H1 (cell line): ENCODE results near the gene LOC128125822.

Experiments used
- CTCF ChIA-PET: fragments of 300-600 bp; sonication (Branson Sonifier 250); formaldehyde crosslinking; loops from one replicate; lab custom pipeline; 2021; ENCODE audit not compliant: partially characterized antibody; lab: Charles Lee
- POLR2A ChIA-PET: fragments of 300-600 bp; sonication (Branson Sonifier 250); formaldehyde crosslinking; loops from one replicate; lab custom pipeline; 2021; ENCODE audit warnings: inconsistent platforms; ENCODE audit not compliant: partially characterized antibody; lab: Charles Lee
- DNase-seq, 2 experiments: peaks; one replicate each; pipeline versions ENCODE4 v3.0.0 to v3.0.0-alpha.2; 2010 to 2022; ENCODE audit warnings: low spot score in 2 of 2, low read depth in 1 of 2, mixed read lengths in 1 of 2
- FAIRE-seq: peaks from 2 replicates; lab custom pipeline; 2011; peaks lifted over from hg19 to GRCh38; lab: Jason Lieb, UNC
- H2AFZ ChIP-seq: 2 replicates; pipeline ENCODE4 v1.8.1; 2012; ENCODE audit warnings: low read length, inconsistent platforms
- H2AK5ac ChIP-seq: 2 replicates; pipeline ENCODE4 v1.6.1; 2013; ENCODE audit warnings: low read depth, low read length
- H2BK120ac ChIP-seq: replicated peaks from 2 replicates; pipeline ENCODE3; 2013; ENCODE audit warnings: low read depth, low read length, inconsistent platforms
- H2BK12ac ChIP-seq: 2 replicates; pipeline ENCODE4 v1.6.1; 2013; ENCODE audit warnings: low read depth, low read length
- H2BK15ac ChIP-seq: 2 replicates; pipeline ENCODE4 v1.6.1; 2013; ENCODE audit warnings: low read length
- H2BK20ac ChIP-seq: 2 replicates; pipeline ENCODE4 v1.6.1; 2013; ENCODE audit warnings: low read length
- H2BK5ac ChIP-seq: 2 replicates; pipeline ENCODE4 v1.6.1; 2013; ENCODE audit warnings: low read depth, low read length
- H3K14ac ChIP-seq: 2 replicates; pipeline ENCODE4 v1.6.1; 2013; ENCODE audit warnings: inconsistent platforms; ENCODE audit not compliant: insufficient read length
- H3K18ac ChIP-seq: 2 replicates; pipeline ENCODE4 v1.6.1; 2013; ENCODE audit warnings: low read length; ENCODE audit errors: extremely low read depth
- H3K23ac ChIP-seq: 2 replicates; pipeline ENCODE4 v1.6.1; 2013; ENCODE audit warnings: inconsistent platforms; ENCODE audit not compliant: insufficient read length
- H3K23me2 ChIP-seq: 2 replicates; pipeline ENCODE4 v1.6.1; 2013; ENCODE audit warnings: low read depth, low read length
- H3K27ac ChIP-seq: 2 replicates; pipeline ENCODE4 v1.6.1; 2011; ENCODE audit warnings: low read depth, low read length, inconsistent platforms
- H3K27me3 ChIP-seq, 4 experiments: replicated peaks in 1 of 4; 1 replicate in 1 of 4; 2 replicates in 3 of 4; pipeline versions ENCODE4 v1.6.1 to v1.8.1; 2011 to 2013; ENCODE audit warnings: low read length in 3 of 4, mild to moderate bottlenecking in 3 of 4, inconsistent platforms in 2 of 4, mixed read lengths in 2 of 4, moderate library complexity in 1 of 4; ENCODE audit not compliant: control insufficient read depth in 3 of 4, insufficient read depth in 3 of 4; ENCODE audit errors: extremely low read depth in 1 of 4
- H3K36me3 ChIP-seq, 4 experiments: 2 replicates each; pipeline versions ENCODE4 v1.6.1 to v1.8.1; 2011 to 2013; ENCODE audit warnings: mild to moderate bottlenecking in 4 of 4, low read length in 3 of 4, moderate library complexity in 2 of 4, control low read depth in 1 of 4, inconsistent platforms in 1 of 4; ENCODE audit not compliant: insufficient read depth in 4 of 4, control insufficient read depth in 2 of 4
- H3K4ac ChIP-seq: replicated peaks from 2 replicates; pipeline ENCODE3; 2013; ENCODE audit warnings: low read length, low read depth, mixed read lengths, inconsistent platforms; ENCODE audit not compliant: insufficient read length
- H3K4me1 ChIP-seq, 4 experiments: replicated peaks in 1 of 4; 1 replicate in 1 of 4; 2 replicates in 3 of 4; pipeline versions ENCODE4 v1.6.1 to v1.8.1; 2011 to 2013; ENCODE audit warnings: low read length in 3 of 4, inconsistent platforms in 2 of 4, mixed read lengths in 1 of 4; ENCODE audit not compliant: insufficient read depth in 4 of 4, control insufficient read depth in 3 of 4
- H3K4me2 ChIP-seq, 2 experiments: 2 replicates each; pipeline versions ENCODE4 v1.6.1 to v1.8.1; 2011 to 2013; ENCODE audit warnings: low read depth in 2 of 2, low read length in 2 of 2, control low read depth in 1 of 2, inconsistent platforms in 1 of 2, mild to moderate bottlenecking in 1 of 2; ENCODE audit not compliant: insufficient read depth in 1 of 2
- H3K4me3 ChIP-seq, 4 experiments: fragments of 200-600, 300-600 bp in 1 of 4; sonication (generic), shearing (Covaris generic), sonication (Bioruptor Twin) in 1 of 4; 2 replicates each; pipeline versions ENCODE4 v1.5.1 to v1.8.1; 2011 to 2016; ENCODE audit warnings: low read length in 4 of 4, low read depth in 3 of 4, control low read depth in 2 of 4, inconsistent platforms in 2 of 4, mild to moderate bottlenecking in 2 of 4, mixed read lengths in 1 of 4, moderate library complexity in 1 of 4; ENCODE audit not compliant: insufficient read depth in 2 of 4; ENCODE audit errors: extremely low read depth in 1 of 4
- H3K56ac ChIP-seq: replicated peaks from 2 replicates; pipeline ENCODE3; 2013; ENCODE audit warnings: low read depth, mild to moderate bottlenecking, mixed read lengths, low read length, inconsistent platforms; ENCODE audit not compliant: insufficient read length
- H3K79me1 ChIP-seq: 2 replicates; pipeline ENCODE4 v1.6.1; 2013; ENCODE audit warnings: low read depth, low read length, control low read depth
- H3K79me2 ChIP-seq, 2 experiments: 2 replicates each; pipeline versions ENCODE4 v1.6.1 to v1.8.1; 2012 to 2013; ENCODE audit warnings: low read length in 2 of 2, mild to moderate bottlenecking in 2 of 2, inconsistent platforms in 1 of 2; ENCODE audit not compliant: insufficient read depth in 2 of 2, control insufficient read depth in 1 of 2
- H3K9ac ChIP-seq, 4 experiments: replicated peaks in 1 of 4; 1 replicate in 1 of 4; 2 replicates in 3 of 4; pipeline versions ENCODE4 v1.6.1 to v1.8.1; 2011 to 2013; ENCODE audit warnings: low read depth in 3 of 4, low read length in 3 of 4, control low read depth in 2 of 4, mild to moderate bottlenecking in 2 of 4, moderate library complexity in 2 of 4, inconsistent platforms in 1 of 4; ENCODE audit errors: extremely low read depth in 1 of 4
- H3K9me3 ChIP-seq, 2 experiments: 2 replicates each; pipeline versions ENCODE4 v1.6.1 to v1.8.1; 2012 to 2013; ENCODE audit warnings: mild to moderate bottlenecking in 2 of 2, moderate library complexity in 2 of 2, control low read depth in 1 of 2, inconsistent platforms in 1 of 2, low read depth in 1 of 2, low read length in 1 of 2, mixed read lengths in 1 of 2; ENCODE audit not compliant: insufficient read depth in 2 of 2
- H4K20me1 ChIP-seq, 2 experiments: replicated peaks in 1 of 2; 2 replicates each; pipeline versions ENCODE3 to v1.8.1; 2011 to 2013; ENCODE audit warnings: inconsistent platforms in 2 of 2, low read length in 2 of 2, mild to moderate bottlenecking in 1 of 2; ENCODE audit not compliant: insufficient read depth in 2 of 2, control insufficient read depth in 1 of 2
- H4K5ac ChIP-seq: 2 replicates; pipeline ENCODE4 v1.6.1; 2013; ENCODE audit warnings: low read length, low read depth, mixed read lengths, inconsistent platforms; ENCODE audit not compliant: insufficient read length
- H4K8ac ChIP-seq: 2 replicates; pipeline ENCODE4 v1.8.0; 2013; ENCODE audit warnings: mild to moderate bottlenecking, moderate library complexity, low read length, inconsistent platforms; ENCODE audit not compliant: insufficient read depth; ENCODE audit errors: extremely low read depth
- H4K91ac ChIP-seq: replicated peaks from 2 replicates; pipeline ENCODE3; 2013; ENCODE audit warnings: low read length, mixed read lengths, inconsistent platforms; ENCODE audit not compliant: insufficient read length
- BCL11A ChIP-seq, 2 experiments: IDR thresholded peaks; one replicate each; pipeline ENCODE4 v1.6.1; 2011; ENCODE audit warnings: low read depth in 2 of 2, low read length in 2 of 2, mild to moderate bottlenecking in 2 of 2
- BRCA1 ChIP-seq: IDR thresholded peaks from 2 replicates; pipeline ENCODE4 v1.6.1; 2012; ENCODE audit warnings: low read depth, low read length, improper control_type of control experiment
- CBX5 ChIP-seq: fragments of 300-800, 300-1000 bp; sonication (generic); IDR thresholded peaks from 2 replicates; pipeline ENCODE4 v1.7.1; 2016; ENCODE audit warnings: antibody characterized with exemption, low read length, low read depth
- CHD1 ChIP-seq: IDR thresholded peaks from 2 replicates; pipeline ENCODE4 v1.6.1; 2012; ENCODE audit warnings: low read depth, low read length, improper control_type of control experiment
- CTBP2 ChIP-seq: IDR thresholded peaks from 2 replicates; pipeline ENCODE4 v1.7.0; 2011; ENCODE audit warnings: borderline replicate concordance, mild to moderate bottlenecking, moderate library complexity, mixed read lengths, low read length; ENCODE audit not compliant: insufficient read depth, insufficient read length
- JUN ChIP-seq: IDR thresholded peaks from 2 replicates; pipeline ENCODE4 v1.6.1; 2011; ENCODE audit warnings: low read depth, mild to moderate bottlenecking, improper control_type of control experiment, low read length
- JUND ChIP-seq: IDR thresholded peaks from 2 replicates; pipeline ENCODE4 v1.6.1; 2011; ENCODE audit warnings: mild to moderate bottlenecking, improper control_type of control experiment, low read length
- KDM4A ChIP-seq: IDR thresholded peaks from one replicate; pipeline ENCODE4 v1.7.1; 2012; ENCODE audit warnings: low read depth, mild to moderate bottlenecking, moderate library complexity, low read length, inconsistent platforms; ENCODE audit not compliant: severe bottlenecking
- POLR2AphosphoS5 ChIP-seq: IDR thresholded peaks from 2 replicates; pipeline ENCODE4 v1.6.1; 2011; ENCODE audit warnings: low read depth, low read length
- RNF2 ChIP-seq: fragments of 200-900, 300-1000 bp; sonication (generic); IDR thresholded peaks from 2 replicates; pipeline ENCODE4 v1.7.1; 2016; ENCODE audit warnings: borderline replicate concordance, low read depth, mild to moderate bottlenecking, antibody characterized with exemption, low read length; ENCODE audit not compliant: poor library complexity, severe bottlenecking; ENCODE audit errors: missing control alignments
- SP4 ChIP-seq: IDR thresholded peaks from 2 replicates; pipeline ENCODE4 v1.6.1; 2012; ENCODE audit warnings: low read length, inconsistent platforms
- SUZ12 ChIP-seq: fragments of 200-600 bp; sonication (generic); IDR thresholded peaks from 2 replicates; pipeline ENCODE4 v1.6.1; 2012; ENCODE audit warnings: mild to moderate bottlenecking, inconsistent platforms, low read length, moderate library complexity, mixed read lengths
- TCF12 ChIP-seq: IDR thresholded peaks from 2 replicates; pipeline ENCODE4 v1.6.1; 2011; ENCODE audit warnings: low read depth, mild to moderate bottlenecking, low read length
- WGBS, 2 experiments: shearing (Covaris generic) in 1 of 2; methylation state at CpG; one replicate each; pipeline versions ENCODE4 v1.1.6 to v1.1.7; 2013 to 2015; ENCODE audit warnings: low lambda C conversion rate in 2 of 2, mixed read lengths in 2 of 2, inconsistent platforms in 1 of 2, low coverage in 1 of 2, missing lambda C conversion rate in 1 of 2; ENCODE audit not compliant: insufficient replicate concordance in 2 of 2, insufficient coverage in 1 of 2, insufficient read length in 1 of 2; ENCODE audit errors: extremely low coverage in 1 of 2, missing lambda C conversion rate in 1 of 2; 5-methylcytosine and 5-hydroxymethylcytosine counted together
- TF ChIP-seq, protein P1 (sequence below): IDR thresholded peaks from 2 replicates; pipeline ENCODE4 v1.6.1; 2011; ENCODE audit warnings: low read length, improper control_type of control experiment

Gene LOC128125822

DNA sequence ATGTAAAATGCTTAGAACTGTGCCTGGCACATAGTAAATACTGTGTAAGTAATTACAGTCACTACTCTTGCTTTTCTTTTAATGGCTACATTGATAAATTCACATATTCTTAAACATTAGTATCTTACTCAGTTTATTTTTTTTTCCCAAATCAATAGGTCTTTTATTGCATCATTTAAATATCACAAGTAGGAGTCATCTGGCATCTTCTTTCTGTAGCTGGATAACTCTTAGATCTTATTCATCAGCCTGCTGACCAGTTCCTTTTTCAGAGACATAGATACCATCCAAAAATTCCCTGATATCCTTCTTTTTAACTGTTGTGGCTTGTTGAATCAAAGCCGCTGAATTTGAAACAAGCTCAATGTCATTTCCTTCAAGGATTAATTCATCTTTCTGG lies 43.3 kb downstream of the LOC128125822 start:
- H3K9me3 ChIP-seq = no peaks in the 10 kb centered on the region
- H4K8ac ChIP-seq = no peak overlapping the region
- ChIA-PET CTCF (no interaction called here), POLR2A (no interaction called here)
- H2AK5ac ChIP-seq = no peak overlapping the region
- H3K36me3 ChIP-seq = no peaks in the 10 kb centered on the region
- H3K27me3 ChIP-seq = no peaks in the 10 kb centered on the region
- no peak overlapping the region for H2BK12ac ChIP-seq
- H2BK15ac ChIP-seq = no peak overlapping the region
- no peak overlapping the region for H2BK5ac ChIP-seq
- no peak overlapping the region for H3K23ac ChIP-seq
- TF ChIP-seq KDM4A (no peak), CBX5 (no peak), SUZ12 (no peak), RNF2 (no peak), BRCA1 (no peak), JUN (no peak), JUND (no peak), SP4 (no peak), BCL11A (IDR thresholded peaks at IDR 0.05; ENCODE audit: low read depth in 2 of 2, low read length in 2 of 2) (no peak), TCF12 (no peak), CTBP2 (no peak), POLR2AphosphoS5 (no peak), CHD1 (no peak)
- TF ChIP-seq, protein P1, sequence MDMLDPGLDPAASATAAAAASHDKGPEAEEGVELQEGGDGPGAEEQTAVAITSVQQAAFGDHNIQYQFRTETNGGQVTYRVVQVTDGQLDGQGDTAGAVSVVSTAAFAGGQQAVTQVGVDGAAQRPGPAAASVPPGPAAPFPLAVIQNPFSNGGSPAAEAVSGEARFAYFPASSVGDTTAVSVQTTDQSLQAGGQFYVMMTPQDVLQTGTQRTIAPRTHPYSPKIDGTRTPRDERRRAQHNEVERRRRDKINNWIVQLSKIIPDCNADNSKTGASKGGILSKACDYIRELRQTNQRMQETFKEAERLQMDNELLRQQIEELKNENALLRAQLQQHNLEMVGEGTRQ = no peak
- no peak for DNase-seq
- H4K20me1 ChIP-seq = no peaks in the 10 kb centered on the region
- no peak overlapping the region for H3K27ac ChIP-seq
- no peak overlapping the region for H3K18ac ChIP-seq
- no peak overlapping the region for H3K4ac ChIP-seq
- H3K79me2 ChIP-seq = no peaks in the 10 kb centered on the region
- H3K4me1 ChIP-seq = no peaks in the 10 kb centered on the region
- H3K23me2 ChIP-seq = no peaks in the 10 kb centered on the region; the same call in 1 of the 2 replicates
- no peak overlapping the region for H3K4me2 ChIP-seq
- 90% methylated on average over 1 of the region's 1 CpG; no CpG with 5 or more reads in 1 of the 2 experiments for WGBS, 2 experiments
- H3K56ac ChIP-seq = no peak overlapping the region
- H2AFZ ChIP-seq = no peak overlapping the region
- no peak overlapping the region for H3K4me3 ChIP-seq
- H3K79me1 ChIP-seq = no peaks in the 10 kb centered on the region
- no peak overlapping the region for H2BK20ac ChIP-seq
- no peak overlapping the region for H4K91ac ChIP-seq
- H4K5ac ChIP-seq = no peak overlapping the region
- no peak overlapping the region for H2BK120ac ChIP-seq
- no peak overlapping the region for H3K9ac ChIP-seq
- no peak for FAIRE-seq
- no peak overlapping the region for H3K14ac ChIP-seq
